Measurements from ENCODE around the gene INSYN2A.

INSYN2A gene

DNA sequence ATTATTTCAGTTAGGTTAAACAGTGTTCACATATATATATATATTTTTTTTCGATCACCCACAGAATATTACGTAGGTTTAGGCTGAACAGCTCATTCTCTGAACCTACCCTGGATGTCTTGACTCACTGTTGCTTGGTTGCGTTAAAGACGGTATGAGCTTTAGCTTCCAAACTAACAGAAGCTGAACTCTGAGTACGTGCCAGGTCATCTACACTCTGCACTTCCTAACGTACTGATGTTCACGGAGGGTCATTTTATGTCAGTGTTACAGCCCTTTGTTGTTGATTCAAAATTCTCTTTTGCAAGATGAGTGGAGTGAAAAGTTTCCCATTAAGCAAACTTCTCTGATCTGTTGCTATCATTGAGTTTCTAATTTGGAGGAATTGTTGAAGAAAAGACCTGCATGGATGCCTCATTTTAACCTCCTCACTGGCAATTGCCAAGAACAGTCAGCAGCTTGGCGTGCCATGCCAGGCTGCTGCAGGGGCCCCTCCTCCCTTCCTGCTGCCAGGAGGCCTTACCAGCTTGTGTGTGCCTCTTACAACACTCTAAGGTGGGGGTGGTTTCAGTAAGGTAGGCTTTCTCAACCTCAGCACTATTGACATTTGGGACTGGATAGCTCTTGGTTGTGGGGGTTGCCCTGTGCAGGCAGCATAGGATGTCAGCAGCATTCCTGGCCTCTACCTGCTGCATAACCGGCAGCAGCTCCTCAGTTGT, 44.3 kb downstream of the INSYN2A start:
- no peak for DNase-seq

DNA sequence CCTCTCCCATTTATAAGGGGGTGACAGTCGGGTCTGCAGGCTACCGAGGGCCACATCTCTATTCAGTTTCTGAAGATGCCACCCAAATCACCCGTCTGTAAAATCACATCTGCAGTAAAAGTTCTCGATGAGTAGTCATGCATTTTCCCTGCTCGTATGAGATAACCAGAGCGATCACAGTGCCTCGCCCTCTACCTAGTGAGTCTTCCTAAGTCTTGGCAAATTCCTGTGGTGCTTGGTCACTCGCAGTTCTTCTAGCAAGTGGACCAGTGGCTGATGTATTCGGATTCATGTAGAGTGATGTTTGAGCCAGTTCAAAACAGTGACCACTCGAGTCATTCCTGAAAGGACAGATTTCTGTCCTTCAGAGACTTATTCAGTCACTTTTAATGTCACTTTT, 44.9 kb downstream of the INSYN2A start:
- no peak for DNase-seq

DNA sequence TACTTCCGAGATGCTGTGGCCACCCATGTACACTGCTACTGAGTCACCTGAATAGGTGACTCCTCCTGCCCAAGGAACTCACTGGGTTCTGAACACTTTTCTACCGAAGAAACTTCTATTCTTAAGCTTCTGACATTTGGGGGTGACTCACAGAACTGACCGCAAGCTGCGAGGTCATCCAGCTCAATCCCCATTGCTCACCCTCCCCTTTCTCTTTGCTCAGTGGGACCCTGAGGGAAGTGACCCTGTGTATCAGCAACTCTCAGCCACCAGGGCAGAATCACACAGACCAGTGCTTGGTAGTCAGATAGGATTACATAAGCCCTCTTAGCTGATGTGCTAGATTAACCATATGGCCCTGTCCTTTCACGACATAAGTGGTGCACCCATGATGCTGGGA, 46.3 kb downstream of the INSYN2A start:
- no peak for DNase-seq

DNA sequence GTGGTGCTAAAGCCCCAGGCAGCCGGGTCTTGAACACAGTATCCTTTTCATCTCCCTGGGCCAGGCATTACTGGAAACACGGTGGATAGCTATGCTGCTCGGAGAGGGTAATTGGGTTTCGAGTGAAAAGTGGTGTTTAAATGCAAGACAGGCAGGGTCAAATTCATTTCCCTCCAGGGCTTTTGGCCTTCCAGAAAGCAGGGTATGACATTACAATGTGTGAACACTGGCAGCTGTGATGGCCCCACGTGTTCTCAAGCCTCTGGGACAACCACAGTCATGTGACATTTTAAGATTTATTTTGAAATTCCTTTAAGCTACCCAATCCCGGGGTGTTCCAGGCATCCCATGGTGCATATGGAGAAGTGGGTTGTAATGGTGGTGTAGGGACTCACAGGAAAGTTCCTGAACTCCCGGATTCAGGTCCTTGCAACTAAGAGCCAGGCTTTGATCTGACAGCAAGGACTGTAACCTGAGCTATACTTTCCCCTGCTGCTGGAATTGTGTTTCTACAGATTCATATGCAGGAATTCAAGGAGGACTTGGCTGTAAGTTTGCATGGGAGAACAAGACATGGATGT, 46.8 kb downstream of the INSYN2A start:
- DNase-seq = no peak

DNA sequence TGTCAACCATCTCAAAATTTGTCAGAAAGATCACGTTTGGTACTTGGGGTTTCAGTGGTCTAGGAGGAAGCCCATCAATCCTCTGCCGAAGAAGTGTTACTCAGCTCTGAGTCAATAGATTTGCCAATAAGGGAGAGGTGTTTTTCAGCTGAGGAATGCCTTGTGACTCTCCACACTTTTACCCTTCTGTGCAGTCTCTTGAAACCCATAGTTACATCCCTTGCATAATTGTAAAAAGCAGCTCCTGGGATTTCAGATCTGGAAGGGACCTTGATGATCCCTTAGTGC, 47.5 kb downstream of the INSYN2A start:
- DNase-seq = no peak

DNA sequence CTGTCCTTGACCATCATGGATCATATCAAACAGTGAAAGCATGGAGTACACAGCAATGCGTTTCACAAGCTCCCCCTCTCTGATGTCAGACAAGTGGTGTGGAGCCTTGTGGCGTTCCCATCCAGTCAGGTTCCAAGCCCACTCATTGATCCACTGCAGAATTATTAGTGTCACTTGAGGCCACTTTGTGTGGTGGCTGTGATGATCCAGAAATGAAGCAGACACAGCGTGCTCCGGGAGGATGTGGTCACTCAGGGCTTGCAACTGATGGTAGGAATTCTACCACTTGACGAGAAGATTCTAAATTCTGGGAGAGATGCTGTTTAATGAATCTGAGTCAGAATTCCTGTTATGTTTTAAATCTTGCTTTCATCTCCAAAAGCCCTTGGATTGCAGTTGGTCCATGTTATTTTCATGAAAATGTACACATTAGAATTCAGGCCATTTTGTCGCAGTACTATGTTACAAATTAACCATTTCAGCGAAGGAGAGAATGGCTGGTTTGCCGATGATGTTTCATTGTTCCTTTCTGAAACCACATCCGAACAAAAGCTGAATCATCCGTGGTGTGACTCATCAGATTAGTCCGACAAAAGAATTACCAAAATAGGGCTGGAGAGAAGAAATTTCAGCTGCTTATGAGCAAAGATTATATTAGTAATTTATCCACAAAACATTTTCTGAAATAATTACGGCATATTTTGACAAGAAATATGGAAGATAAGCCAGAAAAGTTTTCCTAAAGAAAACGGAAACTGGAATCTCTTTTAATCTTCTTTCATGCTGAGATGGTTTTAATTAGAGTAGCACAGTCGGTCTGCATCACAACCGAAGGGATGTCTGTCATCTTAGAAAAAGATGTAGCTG, 48.1 kb downstream of the INSYN2A start:
- no peak for DNase-seq

DNA sequence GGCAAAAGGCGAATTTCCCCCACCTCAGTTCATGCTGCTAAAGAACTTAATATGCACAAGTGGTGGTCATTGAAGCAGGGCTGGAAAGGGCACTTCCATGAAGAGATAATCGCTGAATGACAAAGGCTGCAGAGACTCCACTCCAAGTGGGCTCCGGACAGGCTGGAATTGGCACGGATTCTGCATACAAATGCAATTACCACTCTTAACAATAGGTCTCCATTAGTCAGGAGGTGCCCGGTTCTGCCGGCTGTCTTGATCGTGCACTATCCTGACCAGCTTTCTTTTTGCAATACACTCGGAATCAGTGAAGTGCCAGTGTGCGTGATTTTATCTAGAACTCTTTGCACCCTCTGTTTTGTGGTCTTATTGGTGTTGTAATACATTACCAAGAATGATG, 49.7 kb downstream of the INSYN2A start:
- no peak for DNase-seq
